GM21447 (cell line): ENCODE measurements around the gene IL1RAP.
A peak's percentile ranks its signal among the peaks of the same experiment; 100 is the strongest.
"Not testable (repeated sequence)": the region's sequence is repeated elsewhere in the genome, so short reads cannot be mapped to it uniquely, and the experiment has no call there.

Source experiments
- ATAC-seq: cut with Tn5 transposase; IDR thresholded peaks from one replicate; pipeline ENCODE4 v1.9.1; 2021; ENCODE audit not compliant: unreplicated experiment

The IL1RAP gene

GRCh38 chr3:190513409-190514370 lies at the start of gene IL1RAP:
Gene IL1RAP (plus strand): TSS chr3:190514085. CDS start chr3:190564290, 50,205 bp downstream.
- ATAC-seq, result peak; percentile 95

GRCh38 chr3:190467922-190468321 lies 46.0 kb upstream of the IL1RAP start:
- no peak for ATAC-seq

GRCh38 chr3:190473261-190473660 lies 40.6 kb upstream of the IL1RAP start:
- not testable (repeated sequence) for ATAC-seq

GRCh38 chr3:190481779-190482178 lies 32.1 kb upstream of the IL1RAP start:
- ATAC-seq, result no peak

GRCh38 chr3:190485830-190486532 lies 27.9 kb upstream of the IL1RAP start:
- ATAC-seq, result no peak

GRCh38 chr3:190486533-190486864 lies 27.4 kb upstream of the IL1RAP start:
- ATAC-seq, result no peak

- ATAC-seq, result no peak
Measured at GRCh38 chr3:190486908-190487607, 26.8 kb upstream of the IL1RAP start.

- no peak for ATAC-seq
Measured at GRCh38 chr3:190491533-190492054, 22.3 kb upstream of the IL1RAP start.

- no peak for ATAC-seq
Measured at GRCh38 chr3:190492129-190492528, 21.8 kb upstream of the IL1RAP start.

GRCh38 chr3:190492966-190493365 lies 20.9 kb upstream of the IL1RAP start:
- ATAC-seq, result no peak

GRCh38 chr3:190494907-190495306 lies 19.0 kb upstream of the IL1RAP start:
- ATAC-seq, result no peak

GRCh38 chr3:190495354-190495753 lies 18.5 kb upstream of the IL1RAP start:
- no peak for ATAC-seq

GRCh38 chr3:190495796-190496195 lies 18.1 kb upstream of the IL1RAP start:
- no peak for ATAC-seq

- ATAC-seq, result no peak
Measured at GRCh38 chr3:190496859-190497258, 17.0 kb upstream of the IL1RAP start.

- no peak for ATAC-seq
Measured at GRCh38 chr3:190497811-190498210, 16.1 kb upstream of the IL1RAP start.

GRCh38 chr3:190498293-190498692 lies 15.6 kb upstream of the IL1RAP start:
- no peak for ATAC-seq

GRCh38 chr3:190499122-190499521 lies 14.8 kb upstream of the IL1RAP start:
- no peak for ATAC-seq

- ATAC-seq, result no peak
Measured at GRCh38 chr3:190502946-190503345, 10.9 kb upstream of the IL1RAP start.

GRCh38 chr3:190504354-190505125 lies 9.3 kb upstream of the IL1RAP start:
- ATAC-seq, result no peak

GRCh38 chr3:190505381-190506003 lies 8.4 kb upstream of the IL1RAP start:
- no peak for ATAC-seq
